Activated CD4-positive, alpha-beta T cell treated with anti-CD3 and anti-CD28 coated beads for 4 hours (primary cell): ENCODE results near the gene MYH7B.

Source experiments
- DNase-seq, 2 donors: peaks; one replicate each; pipeline ENCODE4 v3.0.0-alpha.2; 2020

MYH7B gene

GRCh38 chr20:34994509-34995131 lies 39.0 kb downstream of the MYH7B start:
- no peak for DNase-seq

GRCh38 chr20:34995192-34995591 lies 39.5 kb downstream of the MYH7B start:
- DNase-seq, result no peak

GRCh38 chr20:34995696-34996095 lies 40.0 kb downstream of the MYH7B start:
- no peak for DNase-seq

- DNase-seq, result no peak
Measured at GRCh38 chr20:34996243-34997028, 40.8 kb downstream of the MYH7B start.

GRCh38 chr20:34997131-34997561 lies 41.5 kb downstream of the MYH7B start:
- no peak for DNase-seq

- no peak for DNase-seq
Measured at GRCh38 chr20:34997774-34998173, 42.1 kb downstream of the MYH7B start.

- DNase-seq, result no peak
Measured at GRCh38 chr20:34998331-34998950, 42.8 kb downstream of the MYH7B start.

GRCh38 chr20:34999021-34999451 lies 43.4 kb downstream of the MYH7B start:
- DNase-seq, result no peak

- no peak for DNase-seq
Measured at GRCh38 chr20:34999782-35000181, 44.1 kb downstream of the MYH7B start.

- DNase-seq, result no peak
Measured at GRCh38 chr20:35000311-35000921, 44.7 kb downstream of the MYH7B start.

- DNase-seq, result no peak
Measured at GRCh38 chr20:35000922-35001595, 45.4 kb downstream of the MYH7B start.

GRCh38 chr20:35001596-35002362 lies 46.1 kb downstream of the MYH7B start:
- no peak for DNase-seq

- no peak for DNase-seq
Measured at GRCh38 chr20:35002426-35003210, 47.0 kb downstream of the MYH7B start.

GRCh38 chr20:35003211-35004031 lies 47.8 kb downstream of the MYH7B start:
- DNase-seq, result no peak

- DNase-seq, result no peak
Measured at GRCh38 chr20:35004051-35004725, 48.5 kb downstream of the MYH7B start.

- no peak for DNase-seq
Measured at GRCh38 chr20:35004749-35005462, 49.2 kb downstream of the MYH7B start.
